HG03439 (cell line): ENCODE measurements around the gene OR7C2.
"Not testable (repeated sequence)": the region's sequence is repeated elsewhere in the genome, so short reads cannot be mapped to it uniquely, and the experiment has no call there.

ENCODE experiments used
- ATAC-seq: cut with Tn5 transposase; IDR thresholded peaks from one replicate; pipeline ENCODE4 v1.9.1; 2021; ENCODE audit warnings: mild to moderate bottlenecking, moderate library complexity; ENCODE audit not compliant: unreplicated experiment

The OR7C2 gene

DNA sequence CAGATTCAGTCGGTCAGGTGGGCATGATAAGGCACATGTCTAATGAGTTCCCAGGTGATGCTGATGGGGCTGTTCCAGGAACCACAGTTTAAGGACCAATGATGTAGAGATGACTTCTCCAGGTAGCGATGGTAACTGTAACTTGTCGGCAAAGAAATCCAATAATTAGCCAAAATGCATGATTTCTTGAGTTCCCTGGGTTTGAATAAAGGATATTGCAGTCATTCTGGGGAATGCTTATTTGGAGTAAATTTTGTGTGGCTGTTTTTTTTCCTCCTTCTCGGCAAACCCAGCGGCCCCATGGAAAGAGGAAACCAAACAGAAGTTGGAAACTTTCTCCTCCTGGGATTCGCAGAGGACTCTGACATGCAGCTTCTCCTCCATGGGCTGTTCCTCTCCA, at the start of gene OR7C2:
Gene OR7C2, plus strand, starts transcription at position 301 of the 400 bp plus-strand sequence. Its CDS starts 0 bp downstream, at position 301.
- ATAC-seq: no peak

DNA sequence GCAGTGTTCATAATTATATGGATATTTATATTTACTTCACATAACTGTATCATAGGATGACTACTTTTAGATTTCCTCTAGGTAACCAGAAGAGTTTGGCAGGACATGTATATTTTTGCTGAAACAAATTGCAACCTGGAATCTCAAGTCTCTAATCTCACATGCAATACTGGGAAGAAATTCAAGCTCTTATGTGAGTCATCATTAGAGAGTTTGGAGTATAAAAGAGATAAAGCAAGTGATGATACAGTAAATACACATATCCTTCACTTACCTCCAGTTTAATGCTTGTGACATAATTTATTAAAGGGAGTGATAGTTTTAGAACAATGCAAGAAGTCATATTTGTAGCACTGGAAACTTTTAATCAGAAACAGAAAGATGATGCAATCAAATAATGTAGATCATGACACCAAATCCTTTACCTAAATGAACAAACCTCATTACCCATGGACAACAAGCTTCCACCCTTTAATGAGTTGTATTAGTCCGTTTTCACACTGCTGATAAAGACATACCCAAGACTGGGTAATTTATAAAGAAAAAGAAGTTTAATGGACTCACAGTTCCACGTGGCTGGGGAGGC, 39.5 kb upstream of the OR7C2 start:
- no peak for ATAC-seq

DNA sequence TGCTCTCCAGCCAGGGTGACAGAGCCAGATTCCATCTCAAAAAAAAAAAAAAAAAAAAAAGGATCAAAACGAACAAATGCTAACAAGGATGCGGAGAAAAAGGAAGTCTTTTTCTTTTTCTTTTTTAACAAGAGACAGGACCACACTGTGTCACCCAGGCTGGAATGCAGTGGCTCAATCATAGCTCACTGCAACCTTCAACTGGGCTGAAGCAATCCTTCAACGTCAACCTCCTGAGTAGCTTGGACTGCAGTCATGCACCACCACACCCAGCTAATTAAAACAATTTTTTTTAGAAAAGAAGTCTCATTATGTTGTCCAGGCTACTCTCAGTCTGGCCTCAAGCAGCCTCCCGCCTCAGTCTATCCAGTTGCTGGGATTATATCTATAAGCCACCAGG, 34.6 kb upstream of the OR7C2 start:
- ATAC-seq: no peak

DNA sequence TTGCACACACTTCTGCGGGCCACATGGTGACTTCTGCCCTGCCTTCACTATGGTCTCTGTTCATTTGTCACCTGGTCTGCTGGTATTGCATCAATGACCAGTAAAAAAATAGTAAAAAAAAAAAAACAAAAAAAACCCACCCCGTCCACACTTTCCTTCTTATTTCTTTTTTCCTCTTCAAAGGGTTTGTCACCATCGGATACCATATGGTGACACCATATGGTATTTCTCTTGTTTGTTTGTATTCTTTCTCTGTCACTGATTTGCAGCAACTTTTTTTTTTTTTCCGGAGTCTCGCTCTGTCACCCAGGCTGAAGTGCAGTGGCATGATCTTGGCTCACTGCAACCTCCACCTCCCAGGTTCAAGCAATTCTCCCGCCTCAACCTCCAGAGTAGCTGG, 26.2 kb upstream of the OR7C2 start:
- ATAC-seq: no peak

DNA sequence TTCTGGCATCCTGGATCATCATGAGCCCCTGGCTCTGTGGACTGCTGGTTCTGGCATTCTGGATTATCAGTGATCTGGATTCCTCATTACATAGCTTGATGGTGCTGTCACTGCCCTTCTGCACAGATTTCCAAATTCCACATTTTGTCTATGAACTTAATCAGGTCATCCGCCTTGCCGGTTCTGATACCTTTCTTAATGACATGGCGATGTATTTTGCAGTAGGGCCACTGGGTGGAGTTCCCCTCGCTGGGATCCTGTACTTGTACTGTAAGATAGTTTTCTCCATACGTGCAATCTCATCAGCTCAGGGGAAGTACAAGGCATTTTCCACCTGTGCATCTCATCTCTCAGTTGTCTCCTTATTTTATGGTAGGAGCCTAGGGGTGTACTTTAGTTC, 24.4 kb upstream of the OR7C2 start:
- ATAC-seq: no peak

DNA sequence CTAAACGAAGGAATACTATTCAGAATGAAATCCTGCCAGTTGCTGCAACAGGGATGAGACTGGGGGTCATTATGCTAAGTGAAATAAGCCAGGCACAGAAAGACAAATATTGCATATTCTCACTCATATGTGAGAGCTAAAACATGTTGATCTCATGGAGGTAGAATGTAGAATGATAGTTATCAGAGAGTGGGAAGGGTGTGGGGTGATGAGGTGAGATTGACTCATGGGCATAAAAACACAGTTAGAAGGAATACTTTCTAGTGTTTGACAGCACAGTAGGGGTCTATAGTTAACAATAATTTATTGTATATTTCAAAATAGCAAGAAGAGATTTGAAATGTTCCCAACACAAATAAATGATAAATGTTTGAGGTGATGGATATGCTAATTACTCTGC, 7.8 kb upstream of the OR7C2 start:
- no peak for ATAC-seq

DNA sequence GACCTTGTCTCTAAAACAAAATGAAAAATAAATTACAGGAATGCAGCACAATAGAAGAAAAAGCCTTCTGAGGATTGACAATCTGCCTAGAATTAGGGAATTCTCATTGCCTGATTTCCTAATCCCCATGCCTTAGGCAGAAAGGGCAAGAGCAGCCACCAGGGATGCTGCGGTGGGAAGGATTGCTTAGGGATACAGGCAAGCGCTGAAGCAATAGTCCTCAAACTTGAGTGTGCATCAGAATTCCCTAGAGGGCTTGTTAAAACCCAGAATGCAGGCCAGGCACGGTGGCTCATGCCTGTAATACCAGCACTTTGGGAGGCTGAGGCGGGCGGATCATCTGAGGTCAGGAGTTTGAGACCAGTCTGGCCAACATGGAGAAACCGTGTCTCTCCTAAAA, 1.0 kb upstream of the OR7C2 start:
- ATAC-seq: no peak

DNA sequence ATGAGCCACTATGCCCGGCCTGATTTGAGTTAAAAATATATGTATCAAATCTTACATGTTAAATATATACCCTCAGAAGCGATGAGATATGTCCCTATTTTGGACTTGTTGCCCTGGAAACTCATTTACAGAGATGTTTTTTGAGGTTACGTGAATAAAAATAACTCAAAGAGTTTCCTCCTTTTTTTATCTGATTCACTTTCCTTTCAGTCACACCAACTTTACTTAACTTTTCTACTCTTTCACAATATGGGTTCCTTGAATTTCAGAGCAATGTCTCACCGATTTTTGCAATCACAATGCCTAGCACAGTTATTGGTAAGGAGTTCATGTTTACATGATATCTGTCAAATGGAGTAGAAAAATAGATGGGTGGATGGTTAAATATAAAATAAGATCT, 2.3 kb downstream of the OR7C2 start:
- no peak for ATAC-seq

DNA sequence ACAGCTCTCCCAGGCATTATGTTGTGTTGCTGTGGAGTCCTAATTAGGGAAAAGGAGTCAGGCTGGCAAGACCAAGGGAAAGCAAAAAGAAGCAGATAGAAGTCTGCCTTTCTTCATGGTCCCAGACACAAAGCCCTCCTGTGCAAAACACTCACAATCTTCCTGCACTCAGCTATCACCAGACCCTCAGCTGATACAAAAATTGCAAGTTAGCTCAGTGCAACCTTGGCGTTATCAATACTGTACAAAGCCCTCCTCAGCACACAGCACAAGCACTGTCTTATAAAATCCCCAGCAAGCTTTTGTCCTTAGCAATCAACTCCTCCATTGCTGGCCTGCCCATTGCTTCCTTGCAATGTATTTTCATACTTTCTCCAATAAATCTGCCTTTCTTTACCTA, 3.2 kb downstream of the OR7C2 start:
- ATAC-seq: no peak

DNA sequence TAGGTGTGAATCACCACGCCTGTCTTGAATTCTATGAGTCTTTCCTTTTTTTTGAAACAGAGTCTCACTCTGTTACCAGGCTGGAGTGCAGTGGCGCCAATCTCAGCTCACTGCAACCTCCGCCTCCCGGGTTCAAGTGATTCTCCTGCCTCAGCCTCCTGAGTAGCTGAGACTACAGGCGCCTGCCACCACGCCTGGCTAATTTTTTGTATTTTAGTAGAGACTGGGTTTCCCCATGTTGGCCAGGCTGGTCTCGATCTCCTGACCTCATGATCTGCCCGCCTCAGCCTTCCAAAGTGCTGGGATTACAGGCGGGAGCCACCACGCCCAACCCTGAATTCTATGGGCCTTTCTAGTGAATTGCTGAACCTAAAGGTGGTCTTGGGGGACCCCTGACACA, 8.1 kb downstream of the OR7C2 start:
- not testable (repeated sequence) for ATAC-seq

DNA sequence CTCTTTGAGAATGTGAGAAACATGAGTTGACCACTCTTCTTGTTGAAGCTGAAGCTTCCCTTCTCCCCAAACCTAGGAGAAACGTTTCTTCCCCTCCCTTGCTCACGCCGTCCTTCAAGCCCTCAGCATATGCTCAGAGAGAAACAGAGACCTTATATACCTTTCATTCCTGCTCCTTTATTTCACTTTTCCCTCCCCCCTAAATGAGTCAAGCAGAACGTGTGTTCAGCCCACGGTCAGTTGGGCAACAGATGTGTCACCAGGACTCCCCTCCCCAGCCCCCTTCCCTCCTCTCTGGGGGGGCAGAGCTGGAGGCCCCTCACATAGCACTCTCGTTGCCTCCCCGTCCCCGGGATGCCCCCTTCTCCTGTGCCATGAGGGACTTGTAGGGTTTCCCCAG, 8.6 kb downstream of the OR7C2 start:
- ATAC-seq: no peak

DNA sequence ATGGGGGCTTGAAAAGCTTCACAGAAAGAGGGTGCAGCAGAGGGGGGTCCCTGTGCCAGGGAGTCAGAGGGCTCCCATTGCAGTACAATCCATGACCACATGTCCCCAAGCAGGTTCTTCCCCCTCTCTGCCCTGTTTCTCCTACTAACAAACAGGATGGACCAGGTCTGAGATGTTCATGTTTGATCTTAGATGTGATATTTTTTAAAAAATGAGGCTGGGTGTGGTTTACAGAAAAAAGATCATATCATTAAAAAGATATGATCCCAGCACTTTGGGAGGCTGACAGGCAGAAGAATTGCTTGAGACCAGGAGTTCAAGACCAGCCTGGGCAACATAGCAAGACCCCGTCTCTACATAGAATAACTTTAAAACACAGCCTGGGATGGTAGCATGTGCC, 9.1 kb downstream of the OR7C2 start:
- no peak for ATAC-seq

DNA sequence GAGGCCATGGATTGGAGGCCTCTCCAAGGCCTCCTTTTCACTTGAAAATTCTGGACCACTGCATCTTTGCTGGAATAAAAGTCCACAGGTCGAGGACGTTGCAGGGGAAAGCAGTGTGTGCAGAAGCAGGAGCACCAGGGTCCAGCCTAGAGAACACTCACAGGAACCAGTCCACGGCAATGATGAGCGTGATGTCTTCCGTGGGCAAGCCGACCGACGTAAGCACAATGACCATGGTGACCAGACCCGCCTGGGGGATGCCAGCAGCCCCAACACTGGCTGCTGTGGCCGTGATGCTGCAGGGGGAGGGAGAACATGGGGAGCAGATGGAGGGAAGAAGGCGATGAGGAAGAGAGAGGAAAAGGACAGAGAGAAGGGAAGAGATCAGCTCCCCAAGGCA, 11.5 kb downstream of the OR7C2 start:
- no peak for ATAC-seq

DNA sequence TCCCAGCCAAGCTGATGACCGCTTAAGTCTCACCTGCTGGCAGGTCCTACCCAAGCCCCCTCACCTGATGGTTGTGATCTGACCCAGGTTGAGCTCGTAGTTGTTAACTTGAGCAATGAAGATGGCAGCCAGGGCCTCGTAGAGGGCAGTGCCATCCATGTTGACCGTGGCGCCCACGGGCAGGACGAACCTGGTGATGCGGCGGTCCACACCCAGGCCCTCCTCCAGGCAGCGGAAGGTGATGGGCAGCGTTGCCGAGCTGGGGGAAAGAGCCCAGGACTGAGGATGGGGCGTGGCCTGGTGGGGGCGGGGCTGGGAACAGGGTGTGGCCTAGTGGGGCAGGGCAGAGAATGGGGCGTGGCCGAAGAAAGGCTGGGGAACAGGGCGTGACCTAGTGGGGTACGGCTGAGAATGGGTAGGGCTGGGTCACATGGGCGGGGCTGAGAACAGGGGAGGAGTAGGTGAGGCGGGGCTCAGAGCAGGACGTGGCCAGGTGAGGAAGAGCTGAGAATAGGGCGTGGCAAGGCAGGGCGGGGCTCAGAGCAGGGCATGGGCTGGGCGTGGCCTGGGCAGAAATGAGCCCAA, 12.9 kb downstream of the OR7C2 start:
- ATAC-seq: no peak

DNA sequence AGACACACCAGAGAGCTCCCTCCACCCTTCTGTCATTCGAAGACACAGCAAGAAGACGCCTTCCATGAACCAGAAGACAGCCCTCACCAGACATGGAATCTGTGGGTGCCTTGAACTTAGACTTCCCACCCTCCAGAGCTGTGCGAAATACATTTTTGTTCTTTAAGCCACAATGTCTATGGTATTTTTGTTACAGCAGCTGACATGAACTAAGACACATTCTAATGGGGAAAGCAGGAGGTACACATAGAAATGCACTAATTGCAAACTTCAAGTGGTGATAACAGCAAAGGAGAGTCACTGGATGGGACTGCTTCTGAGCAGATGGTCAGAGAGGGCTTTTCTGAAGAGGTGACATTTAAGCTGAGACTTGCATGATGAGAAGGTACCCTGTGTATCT, 16.2 kb downstream of the OR7C2 start:
- ATAC-seq: no peak

DNA sequence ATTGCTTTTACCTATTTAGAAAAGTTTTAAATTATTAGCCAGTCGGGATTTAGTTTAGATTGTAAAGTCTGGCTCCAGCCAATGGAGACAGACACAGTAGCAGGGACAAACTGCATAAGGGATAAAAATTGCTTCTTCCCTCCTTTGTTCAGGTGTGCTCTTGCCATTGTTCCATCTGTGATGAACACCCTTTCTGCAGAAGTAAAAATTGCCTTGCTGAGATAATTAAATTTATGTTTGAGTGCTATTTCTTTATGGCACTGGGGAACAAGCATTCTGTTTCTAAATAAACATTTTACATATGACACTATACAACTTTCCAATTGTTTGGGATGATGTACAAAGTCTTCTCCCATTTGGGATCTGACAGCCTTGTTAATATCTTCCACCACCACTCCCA, 18.0 kb downstream of the OR7C2 start:
- ATAC-seq: no peak

DNA sequence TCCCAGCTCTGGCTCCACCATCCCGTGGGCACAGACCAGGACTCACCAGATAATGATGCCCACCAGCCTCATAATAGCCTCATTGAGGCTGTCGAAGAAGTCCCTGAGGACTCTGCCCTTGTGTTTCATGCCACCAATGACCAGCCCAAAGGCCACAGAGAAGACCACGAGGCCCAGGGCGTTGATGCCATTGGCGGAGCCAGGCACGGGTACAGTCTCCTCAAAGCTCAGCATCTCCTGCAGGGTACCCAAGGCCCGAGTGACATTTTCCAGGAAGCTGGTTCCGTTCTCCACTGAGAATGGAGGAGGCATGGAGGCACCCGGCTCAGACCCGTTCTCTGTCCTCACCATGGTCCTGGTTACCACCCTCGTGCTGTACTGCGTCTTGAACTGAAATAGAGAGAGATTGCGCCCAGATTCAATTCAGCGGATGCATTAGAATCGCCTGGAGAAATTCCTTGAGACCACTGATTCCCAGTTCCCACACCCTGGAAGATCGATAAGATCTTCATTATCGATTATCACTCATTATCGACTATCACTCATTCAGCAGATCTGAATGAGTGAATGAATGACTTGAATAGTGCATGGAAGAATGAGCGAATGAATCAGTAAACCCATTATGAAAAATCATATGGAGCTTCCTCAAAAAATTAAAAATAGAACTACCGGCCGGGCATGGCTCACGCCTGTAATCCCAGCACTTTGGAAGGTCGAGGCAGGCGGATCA, 20.8 kb downstream of the OR7C2 start:
- ATAC-seq: no peak

DNA sequence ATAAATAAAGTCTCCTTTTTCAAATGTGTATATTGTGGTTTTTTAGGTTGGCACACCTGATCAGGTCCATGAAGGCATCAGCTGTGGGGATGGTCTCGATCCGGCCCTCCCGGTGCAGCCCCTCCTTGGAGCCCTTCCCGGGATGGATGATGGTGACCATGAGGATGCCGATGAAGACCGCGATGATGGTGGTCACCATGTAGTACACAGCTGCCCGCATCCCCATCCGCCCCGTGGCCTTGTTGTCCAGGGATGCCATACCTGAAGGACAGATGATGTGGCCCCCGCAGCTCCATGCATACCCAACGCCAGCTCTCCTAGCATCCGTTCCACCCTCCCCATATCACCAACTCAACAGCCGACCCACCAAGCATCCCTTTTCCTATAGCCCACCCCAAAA, 27.0 kb downstream of the OR7C2 start:
- ATAC-seq: no peak

DNA sequence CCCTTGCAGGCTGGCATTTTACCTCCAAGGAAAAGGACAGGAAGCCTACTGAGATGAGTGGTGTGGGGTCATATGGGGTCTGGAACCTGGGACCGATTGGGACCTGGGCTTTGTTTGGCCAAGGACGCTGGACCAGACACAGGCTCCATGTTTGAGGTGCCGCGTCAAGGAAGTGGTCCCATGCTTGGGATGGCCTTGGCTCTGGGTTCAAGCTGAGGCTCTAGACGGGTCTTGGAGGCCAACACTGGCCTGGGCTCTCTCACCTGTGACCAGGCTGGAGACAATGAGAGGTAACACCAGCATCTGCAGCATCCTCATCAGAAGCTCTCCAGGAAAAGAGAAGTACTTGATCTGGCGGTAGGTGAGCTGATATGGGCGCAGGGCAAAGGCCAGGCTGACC, 30.2 kb downstream of the OR7C2 start:
- no peak for ATAC-seq

DNA sequence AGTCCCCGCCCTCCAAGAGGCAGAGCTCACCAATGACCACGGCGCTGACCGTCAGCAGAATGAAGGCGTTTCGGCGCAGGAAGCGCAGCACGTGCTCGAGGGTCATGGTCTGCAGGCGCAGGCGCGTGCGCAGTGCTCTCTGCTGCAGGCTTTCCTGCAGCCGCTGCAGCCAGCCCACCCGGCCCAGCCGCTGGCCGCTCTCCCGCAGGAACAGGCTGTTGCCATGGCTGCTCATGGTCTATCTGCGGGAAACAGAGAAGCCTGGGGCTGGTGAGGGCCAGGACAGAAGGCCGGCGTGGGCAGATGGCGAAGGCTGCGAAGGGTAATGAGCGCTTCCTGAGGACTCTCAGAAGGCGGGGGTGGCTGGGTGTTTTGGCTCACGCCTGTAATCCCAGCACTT, 31.4 kb downstream of the OR7C2 start:
- no peak for ATAC-seq

DNA sequence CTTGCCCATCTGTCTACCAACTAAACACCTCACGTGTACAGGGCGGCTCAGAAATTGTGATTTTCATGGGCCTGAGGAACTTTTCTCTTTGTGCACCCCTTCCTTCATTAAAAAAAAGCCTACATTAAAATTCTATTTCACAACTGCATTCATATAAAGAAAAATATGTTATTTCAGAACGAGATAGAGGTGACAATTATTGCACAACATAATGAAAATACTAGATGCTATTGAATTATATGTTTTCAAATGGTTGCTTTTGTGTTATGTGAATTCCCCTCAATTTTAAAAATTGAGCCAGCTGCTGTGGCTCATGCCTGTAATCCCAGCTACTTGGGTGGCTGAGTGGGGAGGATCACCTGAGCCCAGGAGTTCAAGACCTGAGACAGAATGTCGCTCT, 33.2 kb downstream of the OR7C2 start:
- no peak for ATAC-seq

DNA sequence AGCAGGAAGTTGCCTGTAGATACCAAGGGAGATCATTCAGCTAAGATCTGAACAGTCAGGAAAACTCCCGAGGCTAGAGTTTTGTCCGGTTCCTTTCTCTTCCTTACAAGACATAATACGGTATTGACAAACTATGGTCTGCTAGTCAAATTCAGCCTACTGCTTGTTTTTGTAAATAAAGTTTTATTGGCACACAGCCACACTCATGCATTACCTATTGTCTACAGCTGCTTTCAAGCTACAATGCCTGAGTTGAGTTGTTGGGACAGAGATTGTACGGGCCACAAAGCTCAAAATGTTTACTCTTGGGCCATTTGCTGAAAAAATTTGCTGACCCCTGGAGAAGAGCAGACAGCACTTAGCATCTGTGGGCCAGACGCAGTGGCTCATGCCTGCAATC, 35.8 kb downstream of the OR7C2 start:
- no peak for ATAC-seq
